ENCODE results near the gene NOP9.
"Not testable (repeated sequence)": the region's sequence is repeated elsewhere in the genome, so short reads cannot be mapped to it uniquely, and the experiment has no call there.

Gene NOP9

GRCh38 chr14:24325963-24326362, 26.3 kb downstream of the NOP9 start:
- DNase-seq (ENCODE audit: low read depth), result no peak

GRCh38 chr14:24327303-24327702, 27.7 kb downstream of the NOP9 start:
- no peak for DNase-seq (ENCODE audit: low read depth)

GRCh38 chr14:24327914-24328313, 28.3 kb downstream of the NOP9 start:
- not testable (repeated sequence) for DNase-seq (ENCODE audit: low read depth)

DNA sequence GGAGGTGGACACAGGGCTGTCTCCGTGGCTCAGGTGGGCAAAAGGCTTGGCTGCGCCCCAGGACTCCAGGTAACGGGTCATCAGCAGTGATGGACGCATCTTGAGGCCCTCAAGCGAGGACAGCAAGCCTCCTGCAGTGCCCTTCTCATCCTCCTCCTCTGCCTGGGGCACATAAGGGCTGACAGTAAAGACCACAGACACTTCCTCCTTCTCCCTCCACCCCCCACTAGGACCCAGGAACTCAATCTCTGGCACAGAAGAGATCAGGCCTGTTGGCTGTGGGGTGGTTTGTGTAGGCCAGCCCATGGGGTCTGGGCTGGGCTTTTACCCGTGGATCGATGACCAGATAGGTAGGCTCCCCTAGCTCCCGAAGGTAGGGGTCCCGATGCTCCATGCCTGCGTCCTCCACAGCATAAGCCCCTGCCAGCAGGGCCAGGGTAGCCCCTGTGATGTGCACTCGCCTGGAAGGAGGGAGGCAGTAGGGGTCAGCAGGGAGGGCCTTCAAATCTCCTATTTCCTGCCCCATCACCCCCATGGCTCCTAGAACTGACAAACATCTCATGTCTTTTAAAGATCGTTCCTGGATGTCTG, 29.5 kb downstream of the NOP9 start:
- DNase-seq (ENCODE audit: low read depth), result no peak

DNA sequence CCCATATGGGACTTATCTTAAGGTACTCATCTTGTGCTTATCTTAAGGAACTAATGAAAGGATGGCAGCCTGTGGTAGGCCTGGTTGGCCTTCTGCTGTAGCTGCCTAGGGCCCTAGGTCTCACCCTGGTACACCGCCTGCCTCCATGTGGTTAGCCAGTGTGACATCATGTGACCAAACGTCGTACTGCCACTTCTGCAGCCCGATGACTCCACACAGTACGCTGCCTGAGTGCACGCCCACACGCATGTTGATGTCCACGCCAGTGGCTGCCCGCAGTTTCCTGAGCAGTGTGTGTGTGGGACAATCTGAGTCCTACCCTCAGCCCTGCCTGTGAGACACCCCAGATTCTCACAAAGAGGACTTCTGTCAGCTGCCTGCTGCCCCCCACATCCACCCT, 30.1 kb downstream of the NOP9 start:
- no peak for DNase-seq (ENCODE audit: low read depth)

DNA sequence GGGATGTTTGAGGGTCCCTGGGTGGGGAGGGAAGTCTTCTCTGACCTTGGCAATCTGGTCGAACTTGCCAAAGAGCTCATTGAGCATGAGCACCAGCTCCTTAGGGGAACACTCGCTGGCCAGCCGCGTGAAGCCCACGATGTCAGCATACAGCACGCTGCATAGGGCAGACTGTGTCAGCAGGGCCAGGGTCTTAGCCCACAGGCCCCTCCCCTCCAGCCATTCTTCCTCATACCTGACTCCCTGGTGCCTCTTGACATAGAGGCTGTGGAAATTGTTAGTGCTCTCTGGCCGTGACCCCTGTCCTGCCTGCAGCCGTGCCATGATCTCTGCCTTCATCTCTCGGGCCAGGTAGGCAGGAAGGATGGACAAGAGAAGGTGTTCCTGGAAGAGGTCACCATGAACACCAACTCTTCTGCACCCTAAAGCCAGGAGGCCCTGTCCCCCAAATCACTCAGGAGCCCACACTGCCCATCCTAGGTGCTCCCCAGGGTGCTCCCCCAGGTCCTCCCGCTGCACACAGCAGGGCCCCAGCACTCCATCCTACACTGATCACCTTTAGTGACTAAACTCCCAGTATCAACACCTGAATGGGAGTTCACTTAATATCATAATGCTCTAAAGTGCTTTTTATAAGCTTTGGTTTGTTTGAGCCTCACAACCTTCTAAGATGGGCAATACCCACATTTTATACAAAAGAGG, 31.5 kb downstream of the NOP9 start:
- no peak for DNase-seq (ENCODE audit: low read depth)

DNA sequence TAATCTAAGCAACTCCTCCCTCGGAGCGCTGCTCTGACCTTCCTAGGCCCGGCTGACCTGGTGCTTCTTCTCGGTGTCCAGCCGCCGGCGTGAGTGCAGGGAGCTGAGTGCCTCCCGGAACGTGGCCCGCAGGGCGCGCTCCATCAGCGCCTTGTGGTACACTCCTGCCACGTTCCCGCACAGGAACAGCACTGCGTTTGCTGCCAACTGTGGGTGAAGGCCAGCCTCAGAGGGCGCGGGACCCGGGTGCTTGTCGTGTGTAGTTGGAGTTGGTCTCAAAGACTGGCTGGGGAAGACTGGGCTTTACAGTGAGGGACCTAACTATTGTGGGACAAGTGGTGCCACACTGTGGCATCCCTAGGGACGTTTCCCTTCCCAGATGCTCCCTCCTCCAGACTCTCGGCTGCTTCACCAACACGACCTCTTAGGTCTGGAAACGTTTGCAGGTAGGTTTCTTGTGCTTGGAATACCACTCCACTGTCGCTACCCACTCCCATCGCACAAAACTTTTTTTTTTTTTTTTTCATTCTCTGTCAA, 32.1 kb downstream of the NOP9 start:
- DNase-seq (ENCODE audit: low read depth), result no peak

GRCh38 chr14:24332268-24332993, 32.8 kb downstream of the NOP9 start:
- DNase-seq (ENCODE audit: low read depth), result peak; percentile 84

- no peak for DNase-seq (ENCODE audit: low read depth)
These were observed 35.0 kb downstream of the NOP9 start, which contains the start of gene ADCY4 for GRCh38 chr14:24334431-24335291. ADCY4 (minus strand) TSS chr14:24335071; CDS start chr14:24334652, 419 bp downstream.

DNA sequence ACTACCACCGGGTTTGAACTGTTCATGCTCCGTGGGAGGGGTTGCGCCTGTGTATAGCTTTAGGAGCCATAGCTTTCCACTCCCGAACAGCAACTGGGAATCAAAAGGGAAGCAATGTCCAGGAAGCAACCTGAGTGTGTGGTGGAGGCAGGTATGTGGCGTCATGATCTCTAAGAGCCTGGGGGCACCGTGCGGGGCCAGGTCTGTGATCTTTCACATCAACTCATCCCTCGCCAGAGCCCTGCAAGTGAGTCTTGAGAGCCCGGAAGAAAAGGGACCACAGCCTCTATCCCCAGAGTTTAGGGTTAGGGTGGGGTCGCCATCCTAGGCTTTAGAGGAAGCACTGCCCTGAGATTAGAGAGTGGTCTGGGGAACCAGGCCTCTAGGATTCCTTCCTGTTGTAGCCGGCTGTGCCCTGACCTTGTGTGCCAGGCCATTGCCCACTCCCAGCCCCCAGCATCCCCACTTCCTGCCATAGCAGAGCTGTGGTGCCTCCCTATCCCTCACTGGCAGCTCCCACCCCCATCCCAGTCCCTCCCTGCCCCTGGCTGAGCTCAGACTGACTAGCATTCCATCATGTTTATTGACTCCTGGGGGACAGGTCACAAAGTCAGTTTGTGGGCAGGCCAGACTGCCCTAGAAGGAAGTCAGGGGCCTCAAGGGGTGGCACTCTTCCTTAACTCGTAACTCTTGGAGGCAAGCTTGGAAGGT, 36.0 kb downstream of the NOP9 start:
- DNase-seq (ENCODE audit: low read depth), result no peak

GRCh38 chr14:24337144-24337823, 37.6 kb downstream of the NOP9 start:
- DNase-seq (ENCODE audit: low read depth), result no peak

DNA sequence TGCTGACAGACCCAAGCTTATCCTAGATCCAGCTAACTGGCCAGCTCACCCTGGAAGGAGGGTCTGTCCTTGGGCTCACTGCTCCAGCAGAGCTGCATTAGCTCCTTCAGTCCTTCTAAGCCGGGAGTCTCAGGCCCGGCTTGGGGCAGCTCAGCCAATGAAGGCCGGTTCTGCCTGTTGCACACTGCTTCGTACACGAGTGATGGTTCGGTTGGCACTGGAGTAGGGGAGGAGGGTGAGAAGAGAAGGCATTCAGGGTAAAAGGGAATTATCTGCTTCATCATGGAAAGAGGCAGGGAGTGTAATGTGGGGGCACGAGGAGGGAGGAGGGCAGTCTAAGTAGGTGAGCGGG, 38.1 kb downstream of the NOP9 start:
- DNase-seq (ENCODE audit: low read depth), result no peak

GRCh38 chr14:24338843-24339242, 39.2 kb downstream of the NOP9 start:
- no peak for DNase-seq (ENCODE audit: low read depth)

DNA sequence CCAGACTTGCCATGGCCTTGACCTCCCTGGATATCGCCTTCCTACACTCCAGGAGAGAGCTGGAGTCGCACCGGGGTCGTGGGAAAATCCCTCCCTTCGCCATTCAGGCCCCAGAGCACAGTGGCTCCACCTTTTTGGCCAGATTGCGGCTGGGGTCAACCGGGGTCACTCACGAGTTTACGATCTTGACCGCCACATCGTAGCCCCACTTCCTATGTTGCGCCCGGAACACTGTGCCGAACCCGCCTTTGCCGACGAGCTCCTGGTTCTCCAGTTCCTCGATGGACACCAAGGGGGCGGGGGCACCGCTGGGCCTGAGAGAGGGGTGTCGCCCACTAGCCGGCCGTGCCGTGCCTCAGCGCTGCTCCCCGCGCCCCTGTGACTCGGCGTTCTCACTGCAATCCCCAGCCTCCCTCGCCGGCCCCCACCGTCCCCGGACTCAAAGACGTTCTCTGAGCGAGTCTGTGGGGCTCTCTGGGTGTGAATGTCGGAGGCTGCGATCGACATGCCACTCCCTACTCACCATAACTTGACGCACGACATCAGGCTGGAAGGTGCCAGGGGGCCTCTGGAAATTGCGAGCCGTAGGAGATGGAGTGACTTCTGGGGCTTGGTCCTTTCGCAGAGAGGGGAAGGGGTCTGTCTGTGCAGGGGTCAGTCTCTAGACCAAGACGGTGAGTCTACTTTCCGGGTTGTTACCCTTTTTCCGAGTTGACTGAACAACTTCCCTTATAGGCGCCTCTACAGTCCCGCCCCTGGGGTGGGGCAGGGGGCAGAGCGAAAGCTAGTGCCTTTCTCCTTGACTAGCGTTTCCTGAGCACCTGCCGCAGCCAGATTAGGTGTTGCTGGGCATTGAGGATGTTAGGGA, 39.9 kb downstream of the NOP9 start, which contains the start of gene RIPK3:
RIPK3 (minus strand) TSS at position 708 of the 868 bp plus-strand sequence; CDS start at position 543, 165 bp downstream.
- DNase-seq (ENCODE audit: low read depth), result peak; percentile 61

GRCh38 chr14:24340606-24341005, 41.0 kb downstream of the NOP9 start:
- DNase-seq (ENCODE audit: low read depth), result no peak

DNA sequence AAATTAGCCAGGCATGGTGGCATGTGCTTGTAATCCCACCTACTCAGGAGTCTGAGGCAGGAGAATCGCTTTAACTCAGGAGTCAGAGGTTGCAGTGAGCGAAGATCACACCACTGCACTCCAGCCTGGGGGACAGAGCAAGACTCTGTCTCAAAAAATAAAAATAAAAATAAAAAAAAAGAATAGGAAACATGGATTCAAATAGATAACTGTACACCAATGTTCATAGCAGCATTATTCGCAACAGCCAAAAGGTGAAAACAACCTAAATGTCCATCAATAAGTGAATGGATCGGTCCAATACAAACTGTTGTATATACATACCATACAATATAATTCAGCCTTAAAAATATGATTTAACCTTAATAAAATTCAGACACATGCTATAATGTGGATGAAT, 43.2 kb downstream of the NOP9 start:
- no peak for DNase-seq (ENCODE audit: low read depth)

GRCh38 chr14:24343795-24344660, 44.4 kb downstream of the NOP9 start:
- no peak for DNase-seq (ENCODE audit: low read depth)

DNA sequence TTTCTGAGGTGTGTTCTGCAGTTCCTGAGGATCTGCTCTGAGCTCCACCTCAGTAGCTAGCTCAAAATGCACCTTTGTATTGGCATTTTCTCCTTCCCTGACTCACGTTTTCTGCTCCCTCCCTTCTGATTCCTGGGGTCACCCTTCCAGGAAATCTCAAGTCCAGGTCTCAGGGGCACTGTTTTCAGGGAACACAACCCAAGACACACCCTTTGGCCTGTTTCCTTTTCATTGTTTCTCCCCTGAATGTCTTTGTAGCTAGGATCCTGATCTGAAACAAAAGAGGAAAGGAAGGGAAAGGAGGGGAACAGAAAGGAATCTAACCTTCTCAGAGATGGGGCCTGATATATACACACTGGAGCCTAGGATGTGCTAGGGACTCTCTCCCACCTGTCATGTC, 47.5 kb downstream of the NOP9 start:
- DNase-seq (ENCODE audit: low read depth), result no peak

DNA sequence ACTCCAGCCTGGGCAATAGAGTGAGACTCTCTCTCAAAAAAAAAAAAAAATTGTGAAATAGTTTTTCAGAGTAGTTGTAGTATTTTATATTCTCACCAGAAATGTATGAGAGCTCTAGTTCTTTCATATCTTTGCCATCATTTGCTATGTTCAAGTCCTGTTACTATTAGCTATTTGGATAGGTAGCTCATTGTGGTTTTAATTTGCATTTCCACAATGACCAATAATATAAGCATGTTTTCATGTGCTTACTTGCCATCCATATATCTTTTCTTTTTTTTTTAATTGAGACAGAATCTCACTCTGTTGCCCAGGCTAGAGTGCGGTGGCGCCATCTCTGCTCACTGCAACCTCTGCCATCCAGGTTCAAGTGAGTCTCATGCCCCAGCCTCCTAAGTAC, 48.5 kb downstream of the NOP9 start:
- no peak for DNase-seq (ENCODE audit: low read depth)
